ENCODE data around the gene GSTA3.
"Not testable (repeated sequence)": the region's sequence is repeated elsewhere in the genome, so short reads cannot be mapped to it uniquely, and the experiment has no call there.

GSTA3 gene

DNA sequence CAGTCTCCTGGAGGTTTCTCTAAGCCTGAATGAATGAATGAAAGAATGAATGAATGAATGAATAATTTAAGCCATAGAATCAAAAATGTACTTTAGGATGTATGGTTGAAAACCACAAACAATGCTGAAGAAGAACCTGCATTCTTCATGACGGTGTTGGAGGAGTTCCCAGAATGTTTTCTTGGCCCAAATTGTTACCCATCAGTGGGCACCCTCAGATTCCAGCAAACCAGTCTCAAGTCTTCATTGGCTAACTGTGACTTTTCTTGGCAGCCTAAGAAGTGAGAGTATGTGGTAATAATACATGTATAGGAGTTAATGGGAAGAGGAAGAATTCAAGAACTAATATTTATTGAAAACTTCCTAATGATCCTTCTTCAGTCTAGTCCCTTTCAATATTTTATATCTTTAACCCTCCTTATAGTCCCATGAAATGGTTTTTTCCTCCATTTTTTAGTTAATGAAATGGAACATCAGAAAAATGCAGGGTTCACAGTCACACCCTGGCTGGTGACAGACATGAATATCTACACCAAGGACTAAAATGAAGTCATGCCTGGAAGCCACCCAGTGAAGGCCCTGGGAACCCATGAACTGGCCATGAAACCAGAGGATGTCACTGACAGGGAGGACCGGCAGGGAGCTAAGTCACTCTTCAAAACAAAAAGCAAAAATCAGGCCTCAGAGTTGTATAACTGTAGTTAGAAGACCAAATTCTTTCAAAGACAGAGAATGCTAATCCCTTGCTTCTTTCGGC is 39.0 kb downstream of the GSTA3 start:
- not testable (repeated sequence) for DNase-seq (ENCODE audit: extremely low read depth in 1 of 2, low read depth in 1 of 2)

DNA sequence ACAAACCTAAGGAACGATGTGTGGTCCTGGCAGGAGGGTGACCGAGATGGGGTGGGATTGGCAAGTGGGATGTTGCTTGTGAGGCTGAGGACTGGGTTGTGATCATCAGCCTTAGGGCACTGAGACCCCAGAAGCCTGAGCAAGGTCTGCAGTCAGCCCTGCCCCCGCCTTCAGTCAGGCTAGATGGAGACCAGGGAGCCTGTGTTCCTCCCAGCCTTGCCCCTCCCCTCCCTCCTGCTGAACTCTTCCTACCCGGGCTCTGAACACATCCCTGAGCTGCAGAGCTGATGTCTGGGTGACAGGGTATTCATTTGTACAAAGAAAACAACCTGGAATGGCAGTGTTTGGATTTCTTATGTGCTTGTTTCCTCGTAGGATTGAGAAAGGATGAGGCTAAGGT is 40.6 kb downstream of the GSTA3 start:
- DNase-seq (ENCODE audit: extremely low read depth in 1 of 2, low read depth in 1 of 2), result not testable (repeated sequence)

- no peak for DNase-seq (ENCODE audit: extremely low read depth in 1 of 2, low read depth in 1 of 2)
These were observed 41.3 kb downstream of the GSTA3 start for GRCh38 chr6:52868240-52868639.

DNA sequence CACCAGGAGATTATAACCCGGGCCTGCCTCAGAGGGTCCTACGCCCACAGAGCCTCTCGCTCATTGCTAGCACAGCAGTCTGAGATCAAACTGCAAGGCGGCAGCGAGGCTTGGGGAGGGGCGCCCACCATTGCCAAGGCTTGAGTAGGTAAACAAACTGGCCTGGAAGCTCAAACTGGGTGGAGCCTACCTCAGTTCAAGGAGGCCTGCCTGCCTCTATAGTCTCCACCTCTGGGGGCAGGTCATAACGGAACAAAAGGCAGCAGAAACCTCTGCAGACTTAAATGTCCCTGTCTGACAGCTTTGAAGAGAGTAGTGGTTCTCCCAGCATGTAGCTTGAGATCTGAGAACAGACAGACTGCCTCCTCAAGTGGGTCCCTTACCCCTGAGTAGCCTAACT is 48.3 kb downstream of the GSTA3 start:
- DNase-seq (ENCODE audit: extremely low read depth in 1 of 2, low read depth in 1 of 2), result not testable (repeated sequence)

- no peak for DNase-seq (ENCODE audit: extremely low read depth in 1 of 2, low read depth in 1 of 2)
These were observed 51.1 kb downstream of the GSTA3 start for GRCh38 chr6:52858416-52858815.

GRCh38 chr6:52856137-52856536 is 53.4 kb downstream of the GSTA3 start:
- not testable (repeated sequence) for DNase-seq (ENCODE audit: extremely low read depth in 1 of 2, low read depth in 1 of 2)

DNA sequence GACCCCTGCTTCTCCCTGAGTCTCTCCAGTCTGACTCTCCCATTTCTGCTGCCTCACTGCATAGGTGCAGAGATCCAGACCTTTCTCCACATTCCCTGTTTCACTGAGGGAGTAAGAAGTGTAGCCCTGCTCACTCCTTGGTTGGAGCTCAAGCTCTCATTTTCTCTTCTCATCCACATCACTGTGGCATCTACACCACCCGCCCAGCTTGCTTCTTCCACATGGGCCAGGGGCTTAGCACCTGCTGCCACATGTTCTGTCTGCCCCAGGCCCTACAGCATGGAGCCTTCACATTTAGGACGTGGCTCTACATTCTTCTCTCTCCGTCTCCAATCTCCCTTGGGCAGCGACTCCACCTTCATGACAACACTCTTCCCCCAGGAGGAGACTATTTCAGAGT is 60.4 kb downstream of the GSTA3 start:
- DNase-seq (ENCODE audit: extremely low read depth in 1 of 2, low read depth in 1 of 2), result no peak
